Activated CD4-positive, alpha-beta T cell treated with anti-CD3 and anti-CD28 coated beads, Interleukin-2, amount 10 ng/mL, durations not matched to agents 7 days and 5 days (primary cell): Measurements from ENCODE around the gene SPRN. TPM values are rescaled to one million over a fixed set of nuclear protein-coding genes. Genes with fewer than 3 reads are reported as not detected.
"Not testable (repeated sequence)": the region's sequence is repeated elsewhere in the genome, so short reads cannot be mapped to it uniquely, and the experiment has no call there.

Experiments
- CTCF ChIA-PET: fragments of 350-600 bp; sonication (Branson Sonifier 250); formaldehyde crosslinking; loops from one replicate; lab custom pipeline; 2021; ENCODE audit warnings: antibody characterized with exemption; lab: Charles Lee
- POLR2A ChIA-PET: fragments of 350-600 bp; sonication (Branson Sonifier 250); formaldehyde crosslinking; loops from one replicate; lab custom pipeline; 2021; ENCODE audit warnings: antibody characterized with exemption; lab: Charles Lee
- DNase-seq: peaks from one replicate; pipeline ENCODE4 v3.0.0-alpha.2; 2020
- H3K27ac Mint-ChIP-seq: one replicate; pipeline ENCODE4 v1.8.0; 2021; ENCODE audit warnings: mild to moderate bottlenecking, moderate library complexity, mixed read lengths
- H3K27me3 Mint-ChIP-seq: one replicate; pipeline ENCODE4 v1.8.0; 2021; ENCODE audit warnings: mixed read lengths
- H3K36me3 Mint-ChIP-seq: one replicate; pipeline ENCODE4 v1.8.0; 2021; ENCODE audit warnings: low read depth, mixed read lengths
- H3K4me1 Mint-ChIP-seq: one replicate; pipeline ENCODE4 v1.8.0; 2021; ENCODE audit warnings: mixed read lengths
- H3K4me3 Mint-ChIP-seq: one replicate; pipeline ENCODE4 v1.8.0; 2021; ENCODE audit warnings: mild to moderate bottlenecking, moderate library complexity, mixed read lengths
- H3K9me3 Mint-ChIP-seq: one replicate; pipeline ENCODE4 v1.8.0; 2021; ENCODE audit warnings: mixed read lengths
- total RNA-seq, 2 experiments: library from RNA; stranded (reverse); gene quantifications; one replicate each; pipeline ENCODE4 v1.2.3, GENCODE V29; 2021

The SPRN gene
- total RNA-seq, 2 experiments from 2014 or later, result not detected

- H3K4me1 Mint-ChIP-seq, result peaks cover 21% of the 10 kb centered on the region
- ChIA-PET POLR2A (no interaction called here), CTCF (interaction anchor here (0.9 to 1.9 kb wide), 4 partner anchors 13 to 79 kb away, joined by 4 to 6 read pairs (median 6); no protein-coding TSS in a partner anchor)
- no peak for DNase-seq
- peaks cover under 1% of the 10 kb centered on the region for H3K27me3 Mint-ChIP-seq
- no peak overlapping the region for H3K4me3 Mint-ChIP-seq
- H3K27ac Mint-ChIP-seq, result no peak overlapping the region
- peaks cover 9% of the 10 kb centered on the region for H3K9me3 Mint-ChIP-seq
- H3K36me3 Mint-ChIP-seq, result peaks cover 4% of the 10 kb centered on the region
Measured at GRCh38 chr10:133441780-133442179, 17.4 kb upstream of the SPRN start.

- POLR2A ChIA-PET, H3K27ac Mint-ChIP-seq, H3K4me3 Mint-ChIP-seq, H3K27me3 Mint-ChIP-seq, DNase-seq, H3K9me3 Mint-ChIP-seq, H3K36me3 Mint-ChIP-seq: not testable (repeated sequence)
- H3K4me1 Mint-ChIP-seq, result peaks cover 21% of the 10 kb centered on the region
- CTCF ChIA-PET, result interaction anchor here (0.9 to 1.9 kb wide), 3 partner anchors 12 to 79 kb away, joined by 5 to 6 read pairs (median 6); no protein-coding TSS in a partner anchor
Measured at GRCh38 chr10:133441356-133441755, 16.9 kb upstream of the SPRN start.

- no peak for DNase-seq
- Mint-ChIP-seq H3K36me3 (peaks cover 4% of the 10 kb centered on the region), H3K4me3 (no peak overlapping the region), H3K27me3 (peaks cover 5% of the 10 kb centered on the region), H3K27ac (no peak overlapping the region), H3K4me1 (peaks cover 21% of the 10 kb centered on the region), H3K9me3 (peaks cover 6% of the 10 kb centered on the region)
- CTCF ChIA-PET, result interaction anchor here (1.0 to 1.9 kb wide), 2 partner anchors 12 to 52 kb away, joined by 3 to 5 read pairs; no protein-coding TSS in a partner anchor
- POLR2A ChIA-PET, result no interaction called here
Measured at GRCh38 chr10:133440633-133441285, 16.3 kb upstream of the SPRN start.

- ChIA-PET CTCF (interaction anchor here (0.7 to 1.3 kb wide), 5 partner anchors 13 to 178 kb away, joined by 3 to 4 read pairs (median 3); no protein-coding TSS in a partner anchor), POLR2A (no interaction called here)
- Mint-ChIP-seq H3K27ac (no peak overlapping the region), H3K36me3 (no peaks in the 10 kb centered on the region), H3K4me1 (peaks cover 21% of the 10 kb centered on the region), H3K4me3 (no peak overlapping the region), H3K27me3 (peaks cover 5% of the 10 kb centered on the region), H3K9me3 (no peaks in the 10 kb centered on the region)
- no peak for DNase-seq
Measured at GRCh38 chr10:133439517-133440461, 15.4 kb upstream of the SPRN start.

- peak; percentile 41 for DNase-seq
- POLR2A ChIA-PET, result no interaction called here
- CTCF ChIA-PET, result interaction anchor here (0.6 to 1.3 kb wide), 9 partner anchors 18 to 214 kb away, joined by 3 to 5 read pairs (median 3); no protein-coding TSS in a partner anchor
- H3K4me1 Mint-ChIP-seq, result peaks cover 21% of the 10 kb centered on the region
- no peak overlapping the region for H3K4me3 Mint-ChIP-seq
- H3K27me3 Mint-ChIP-seq, result peaks cover 8% of the 10 kb centered on the region
- H3K36me3 Mint-ChIP-seq, result no peaks in the 10 kb centered on the region
- no peaks in the 10 kb centered on the region for H3K9me3 Mint-ChIP-seq
- no peak overlapping the region for H3K27ac Mint-ChIP-seq
Measured at GRCh38 chr10:133438711-133439273, 14.4 kb upstream of the SPRN start.

- CTCF ChIA-PET, H3K9me3 Mint-ChIP-seq, H3K4me3 Mint-ChIP-seq, DNase-seq, H3K4me1 Mint-ChIP-seq, H3K27ac Mint-ChIP-seq, H3K36me3 Mint-ChIP-seq, POLR2A ChIA-PET: not testable (repeated sequence)
- H3K27me3 Mint-ChIP-seq, result peaks cover 17% of the 10 kb centered on the region
Measured at GRCh38 chr10:133432789-133433188, 8.4 kb upstream of the SPRN start.

GRCh38 chr10:133431888-133432613 lies 7.6 kb upstream of the SPRN start:
- H3K27ac Mint-ChIP-seq, POLR2A ChIA-PET, CTCF ChIA-PET, H3K4me3 Mint-ChIP-seq, DNase-seq, H3K36me3 Mint-ChIP-seq, H3K9me3 Mint-ChIP-seq, H3K4me1 Mint-ChIP-seq: not testable (repeated sequence)
- H3K27me3 Mint-ChIP-seq, result peaks cover 17% of the 10 kb centered on the region

GRCh38 chr10:133429571-133429970 lies 5.1 kb upstream of the SPRN start:
- peaks cover 11% of the 10 kb centered on the region for H3K27me3 Mint-ChIP-seq
- H3K27ac Mint-ChIP-seq, POLR2A ChIA-PET, H3K9me3 Mint-ChIP-seq, DNase-seq, H3K36me3 Mint-ChIP-seq, H3K4me1 Mint-ChIP-seq, H3K4me3 Mint-ChIP-seq: not testable (repeated sequence)
- CTCF ChIA-PET, result interaction anchor here (0.6 to 0.7 kb wide), 2 partner anchors 12 to 624 kb away, joined by 4 to 6 read pairs; no protein-coding TSS in a partner anchor

- CTCF ChIA-PET, H3K27me3 Mint-ChIP-seq, H3K9me3 Mint-ChIP-seq, POLR2A ChIA-PET, DNase-seq, H3K4me1 Mint-ChIP-seq, H3K27ac Mint-ChIP-seq, H3K36me3 Mint-ChIP-seq, H3K4me3 Mint-ChIP-seq: not testable (repeated sequence)
Measured at GRCh38 chr10:133424102-133424501, 323 bp downstream of the SPRN start.

- ChIA-PET POLR2A (interaction anchor here (0.6 kb wide), 1 partner anchor 14 kb away, joined by 4 read pairs; no protein-coding TSS in a partner anchor), CTCF (no interaction called here)
- DNase-seq, result no peak
- no peak overlapping the region for H3K4me3 Mint-ChIP-seq
- H3K27ac Mint-ChIP-seq, result no peak overlapping the region
- H3K27me3 Mint-ChIP-seq, result peaks cover 3% of the 10 kb centered on the region
- no peaks in the 10 kb centered on the region for H3K9me3 Mint-ChIP-seq
- H3K36me3 Mint-ChIP-seq, result peaks cover 3% of the 10 kb centered on the region
- H3K4me1 Mint-ChIP-seq, result no peaks in the 10 kb centered on the region
Measured at GRCh38 chr10:133422807-133423771, 1.3 kb downstream of the SPRN start.

- ChIA-PET POLR2A (interaction anchor here (0.6 kb wide), 1 partner anchor 14 kb away, joined by 4 read pairs; no protein-coding TSS in a partner anchor), CTCF (interaction anchor here (1.2 kb wide), 1 partner anchor 15 kb away, joined by 3 read pairs; no protein-coding TSS in a partner anchor)
- Mint-ChIP-seq H3K27me3 (peaks cover 3% of the 10 kb centered on the region), H3K9me3 (no peaks in the 10 kb centered on the region), H3K4me1 (no peaks in the 10 kb centered on the region), H3K4me3 (no peak overlapping the region), H3K27ac (no peak overlapping the region), H3K36me3 (peaks cover 3% of the 10 kb centered on the region)
- no peak for DNase-seq
Measured at GRCh38 chr10:133422223-133422806, 2.1 kb downstream of the SPRN start.
